ENCODE measurements around the gene CCDC68. TPM values are rescaled to one million over a fixed set of nuclear protein-coding genes. Genes with fewer than 3 reads are reported as not detected.

CCDC68 gene, protein sequence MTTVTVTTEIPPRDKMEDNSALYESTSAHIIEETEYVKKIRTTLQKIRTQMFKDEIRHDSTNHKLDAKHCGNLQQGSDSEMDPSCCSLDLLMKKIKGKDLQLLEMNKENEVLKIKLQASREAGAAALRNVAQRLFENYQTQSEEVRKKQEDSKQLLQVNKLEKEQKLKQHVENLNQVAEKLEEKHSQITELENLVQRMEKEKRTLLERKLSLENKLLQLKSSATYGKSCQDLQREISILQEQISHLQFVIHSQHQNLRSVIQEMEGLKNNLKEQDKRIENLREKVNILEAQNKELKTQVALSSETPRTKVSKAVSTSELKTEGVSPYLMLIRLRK
- total RNA-seq (2021; fragmentation: NEBNext Ultra II Directional; extraction: Animal tissue kit (Norgen Biotek cat#: 25700)), result 0.80 and 0.92 TPM in 2 replicates
- 0.06 TPM in 2 replicates for polyA plus RNA-seq (2011; rRNA removed)
- 0.10 TPM for polyA plus RNA-seq (2011; cell fraction: cytosol; rRNA removed)
- polyA plus RNA-seq (2011; cell fraction: nucleus; rRNA removed), result 0.06 TPM
- 0.07 to 0.18 TPM (median 0.07 TPM) in 4 replicates for polyA plus RNA-seq (2012, experiment 1 of 2)
- not detected for polyA plus RNA-seq (2012, experiment 2 of 2)
- polyA plus RNA-seq (2013, experiment 1 of 2), result 0.83 TPM
- 0.87 TPM for polyA plus RNA-seq (2013, experiment 2 of 2)
- polyA minus RNA-seq (2011; rRNA and poly(A)+ RNA removed), result 1.1 TPM in 1 of 2 replicates, not detected in the other
- 1.5 TPM for polyA minus RNA-seq (2011; cell fraction: cytosol; rRNA and poly(A)+ RNA removed)
- polyA minus RNA-seq (2011; cell fraction: nucleus; rRNA and poly(A)+ RNA removed), result 1.2 TPM
- long read RNA-seq, experiment 1, result 0 reads
- long read RNA-seq, experiment 2, partial matches to known transcripts, result 0 of 1 reads
- long read RNA-seq, experiment 2, other reads (novel, unspliced or antisense), result 1 of 1 reads

DNA sequence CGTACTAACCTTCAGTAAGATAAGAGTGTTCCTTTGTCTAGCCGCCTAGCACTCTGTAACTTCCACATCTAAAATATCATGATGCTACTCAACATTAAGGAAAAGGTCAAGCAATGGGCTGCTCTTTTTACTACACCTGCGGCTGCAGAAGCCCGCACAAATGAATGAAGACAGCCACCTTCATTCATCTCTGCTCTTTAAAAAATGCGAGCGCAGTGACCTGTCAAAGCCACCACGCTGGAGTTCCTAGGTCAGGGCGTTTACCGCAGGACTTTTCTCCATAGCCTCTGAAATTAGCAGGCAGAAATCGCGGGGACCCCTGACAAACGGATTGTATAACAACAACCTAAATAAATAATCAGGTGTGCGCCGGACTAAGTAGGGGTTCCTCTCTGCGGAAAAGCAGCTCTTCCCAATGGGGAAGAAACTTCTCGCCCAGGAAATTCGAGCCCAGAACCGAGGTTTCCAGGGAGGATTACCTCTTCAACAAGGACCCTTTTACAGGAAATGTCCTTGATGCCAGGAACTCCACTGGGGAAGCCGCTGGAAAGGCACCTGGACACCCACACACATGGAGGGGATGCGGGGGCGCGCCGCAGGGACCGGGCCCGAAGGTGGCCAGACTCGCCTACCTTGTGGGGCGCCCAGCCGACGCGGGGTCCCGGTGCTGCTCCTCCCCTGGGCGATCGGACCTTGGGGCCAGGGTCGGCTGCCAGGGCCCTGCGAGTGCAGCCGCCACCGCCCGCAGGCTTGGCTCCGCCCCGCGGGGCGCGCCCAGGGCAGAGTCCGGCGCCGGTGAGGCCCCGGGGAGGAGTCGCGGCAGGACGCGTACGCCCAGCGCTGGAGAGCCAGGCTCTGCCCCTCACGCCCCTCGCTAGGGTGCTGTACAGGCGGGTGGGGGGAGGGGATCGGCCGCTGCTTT lies at the start of gene CCDC68:
TSS of gene CCDC68 (minus strand) at position 758 of the 922 bp plus-strand sequence. CDS start 16,670 bp downstream, outside the sequence.
- Histone ChIP-seq H4K20me1 (replicated peaks in 1 of 2; ENCODE audit: control insufficient read depth in 1 of 2, insufficient read depth in 2 of 2, low read length in 2 of 2) (no peaks in the 10 kb centered on the region), H3K4me1 (replicated peaks in 1 of 4; ENCODE audit: control insufficient read depth in 3 of 4, insufficient read depth in 4 of 4, low read length in 3 of 4) (no peaks in the 10 kb centered on the region), H2BK12ac (ENCODE audit: low read depth, low read length) (no peak within 1 kb of the TSS), H3K14ac (ENCODE audit: insufficient read length) (no peak within 1 kb of the TSS), H2AFZ (ENCODE audit: low read length) (no peak within 1 kb of the TSS), H3K36me3 (ENCODE audit: control insufficient read depth in 2 of 4, insufficient read depth in 4 of 4, low read length in 3 of 4) (no peaks in the 10 kb centered on the region), H3K79me1 (ENCODE audit: low read depth, low read length) (no peaks in the 10 kb centered on the region), H2BK5ac (ENCODE audit: low read depth, low read length) (no peak within 1 kb of the TSS), H3K27me3 (replicated peaks in 1 of 4; ENCODE audit: control insufficient read depth in 3 of 4, extremely low read depth in 1 of 4, insufficient read depth in 3 of 4, low read length in 3 of 4) (0 out of 7 replicates have a peak, but pooled peaks cover 0 to 3% (median 0%) of the 10 kb centered on the region in 4 experiments), H3K27ac (ENCODE audit: low read depth, low read length) (no peak within 1 kb of the TSS), H3K4ac (replicated peaks; ENCODE audit: insufficient read length, low read depth, low read length) (no peak within 1 kb of the TSS), H3K23me2 (ENCODE audit: low read depth, low read length) (0 out of 2 replicates have a peak, but pooled peaks cover 4% of the 10 kb centered on the region), H3K23ac (ENCODE audit: insufficient read length) (no peak within 1 kb of the TSS), H2BK15ac (ENCODE audit: low read length) (no peak within 1 kb of the TSS), H3K4me3 (ENCODE audit: extremely low read depth in 1 of 4, insufficient read depth in 2 of 4, low read depth in 3 of 4, low read length in 4 of 4) (peak within 1 kb of the TSS; percentile 15 to 73 (median 44); a peak in 7 of 8 replicates), H4K91ac (replicated peaks; ENCODE audit: insufficient read length, low read length) (no peak within 1 kb of the TSS), H3K79me2 (ENCODE audit: control insufficient read depth in 1 of 2, insufficient read depth in 2 of 2, low read length in 2 of 2) (no peaks in the 10 kb centered on the region), H4K8ac (ENCODE audit: extremely low read depth, insufficient read depth, low read length) (no peak within 1 kb of the TSS; the same call in 1 of the 2 replicates), H4K5ac (ENCODE audit: insufficient read length, low read depth, low read length) (no peak within 1 kb of the TSS), H3K56ac (replicated peaks; ENCODE audit: insufficient read length, low read depth, low read length) (no peak within 1 kb of the TSS), H2BK20ac (ENCODE audit: low read length) (no peak within 1 kb of the TSS), H2BK120ac (replicated peaks; ENCODE audit: low read depth, low read length) (no peak within 1 kb of the TSS), H3K9ac (replicated peaks in 1 of 4; ENCODE audit: extremely low read depth in 1 of 4, low read depth in 3 of 4, low read length in 3 of 4) (no peak within 1 kb of the TSS), H3K9me3 (ENCODE audit: insufficient read depth in 2 of 2, low read depth in 1 of 2, low read length in 1 of 2) (no peaks in the 10 kb centered on the region), H2AK5ac (ENCODE audit: low read depth, low read length) (no peak within 1 kb of the TSS), H3K4me2 (ENCODE audit: insufficient read depth in 1 of 2, low read depth in 2 of 2, low read length in 2 of 2) (peak within 1 kb of the TSS; percentile 54 to 84), H3K18ac (ENCODE audit: extremely low read depth, low read length) (no peak within 1 kb of the TSS)
- FAIRE-seq (no peak), DNase-seq (ENCODE audit: low read depth in 1 of 2, low spot score in 2 of 2) (peak in 1 of 2 experiments; percentile 72)
- no peak for TF ChIP-seq KDM1A (IDR thresholded peaks at IDR 0.05; ENCODE audit: borderline replicate concordance, low read length)
- peak; percentile 61 for TF ChIP-seq KDM4A (IDR thresholded peaks at IDR 0.05; ENCODE audit: low read depth, low read length, severe bottlenecking)
- no peak for TF ChIP-seq CEBPB (IDR thresholded peaks at IDR 0.05; ENCODE audit: low read depth, low read length)
- TF ChIP-seq EZH2 (IDR thresholded peaks at IDR 0.05; ENCODE audit: low read depth, low read length, severe bottlenecking), result no peak
- WGBS, 2 experiments (ENCODE audit: extremely low coverage in 1 of 2, insufficient coverage in 1 of 2, insufficient read length in 1 of 2, insufficient replicate concordance in 2 of 2, low coverage in 1 of 2, low lambda C conversion rate in 2 of 2, missing lambda C conversion rate in 1 of 2), result 56% methylated on average over 45 of the region's 58 CpGs; no CpG with 5 or more reads in 1 of the 2 experiments
- ChIA-PET CTCF (ENCODE audit: partially characterized antibody) (interaction anchor here (0.8 to 1.6 kb wide), 4 partner anchors 9 to 287 kb away, joined by 3 read pairs; no protein-coding TSS in a partner anchor), POLR2A (ENCODE audit: partially characterized antibody) (no interaction called here)

All from H1 (cell line).